NCI-H748 (cell line): ENCODE data around the gene EPB41L5.
"Not testable (repeated sequence)": the region's sequence is repeated elsewhere in the genome, so short reads cannot be mapped to it uniquely, and the experiment has no call there.

Source experiments
- DNase-seq: peaks from one replicate; lab custom pipeline; 2025; ENCODE audit not compliant: unreplicated experiment; lab: John Stamatoyannopoulos, UW

EPB41L5 gene

GRCh38 chr2:120012771-120013596 lies at the start of gene EPB41L5:
Gene EPB41L5, plus strand, starts transcription at chr2:120013077. Its CDS starts 6,008 bp downstream, at chr2:120019085.
- DNase-seq, result peak; percentile 92

GRCh38 chr2:119981896-119982295 lies 31.0 kb upstream of the EPB41L5 start:
- no peak for DNase-seq

DNA sequence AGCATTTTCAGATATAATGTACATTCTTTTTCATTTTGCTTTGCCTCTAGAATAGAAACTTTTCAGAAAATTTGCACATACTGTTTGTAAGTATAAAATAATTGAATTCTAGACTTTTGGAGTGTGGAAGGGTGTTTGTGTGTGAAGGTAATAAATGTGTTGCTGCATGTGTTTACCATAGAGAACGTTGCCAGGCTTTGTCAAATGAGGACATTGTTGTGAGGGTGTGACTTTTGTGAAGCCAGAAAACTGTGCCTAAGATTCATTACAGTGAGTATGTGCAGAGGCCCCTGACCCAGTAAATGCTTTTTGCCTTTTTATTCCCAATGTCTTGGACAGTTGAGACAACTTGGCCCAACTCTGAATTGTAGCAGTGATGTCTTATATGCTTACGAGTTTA lies 30.4 kb upstream of the EPB41L5 start:
- DNase-seq, result no peak

- DNase-seq, result no peak
Observed at GRCh38 chr2:119983108-119983507, 29.8 kb upstream of the EPB41L5 start.

- no peak for DNase-seq
Observed at GRCh38 chr2:119996148-119996547, 16.7 kb upstream of the EPB41L5 start.

- DNase-seq, result not testable (repeated sequence)
Observed at GRCh38 chr2:119996896-119997891, 15.7 kb upstream of the EPB41L5 start.

GRCh38 chr2:120001471-120001870 lies 11.4 kb upstream of the EPB41L5 start:
- DNase-seq, result no peak

DNA sequence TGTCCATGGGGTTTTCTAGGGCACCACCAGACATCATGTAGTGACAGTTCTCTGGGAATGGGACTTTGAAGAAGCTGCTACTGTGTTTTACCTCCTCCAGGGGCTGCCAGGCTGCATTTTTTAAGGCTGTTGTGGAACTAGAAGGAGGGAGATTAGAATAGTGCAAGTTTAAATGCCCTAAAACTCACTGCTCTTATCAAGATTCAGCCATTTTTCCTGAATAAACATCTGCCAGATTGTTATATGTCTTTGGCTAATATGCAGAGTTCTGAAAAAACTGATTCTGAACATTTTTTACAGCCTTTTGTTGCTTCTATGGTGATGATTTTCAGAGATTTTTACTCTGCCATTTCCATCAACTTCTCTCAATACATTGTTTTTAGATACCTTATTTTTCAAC lies 8.6 kb upstream of the EPB41L5 start:
- no peak for DNase-seq

GRCh38 chr2:120005834-120006521 lies 6.9 kb upstream of the EPB41L5 start:
- no peak for DNase-seq

DNA sequence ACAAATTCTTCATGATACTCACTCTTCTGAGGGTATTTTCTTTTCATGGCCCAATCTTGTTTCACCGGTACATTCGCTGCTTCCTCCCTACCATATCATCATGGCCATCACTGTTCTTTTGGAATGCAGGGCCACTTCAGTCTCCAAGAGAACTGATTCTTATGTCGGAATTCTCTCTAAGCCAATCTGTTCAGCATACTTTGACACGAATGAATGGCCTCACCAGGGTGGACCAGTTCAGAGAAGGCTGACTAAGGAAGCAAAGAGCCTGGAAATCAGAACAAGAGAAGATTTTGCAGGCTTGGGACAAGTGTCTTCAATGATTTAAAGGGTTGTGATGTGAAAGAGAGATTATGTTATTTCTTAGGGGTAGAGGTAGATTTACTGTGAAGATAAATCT lies 5.0 kb upstream of the EPB41L5 start:
- DNase-seq, result no peak

GRCh38 chr2:120012363-120012762 lies 514 bp upstream of the EPB41L5 start:
- peak; percentile 35 for DNase-seq

DNA sequence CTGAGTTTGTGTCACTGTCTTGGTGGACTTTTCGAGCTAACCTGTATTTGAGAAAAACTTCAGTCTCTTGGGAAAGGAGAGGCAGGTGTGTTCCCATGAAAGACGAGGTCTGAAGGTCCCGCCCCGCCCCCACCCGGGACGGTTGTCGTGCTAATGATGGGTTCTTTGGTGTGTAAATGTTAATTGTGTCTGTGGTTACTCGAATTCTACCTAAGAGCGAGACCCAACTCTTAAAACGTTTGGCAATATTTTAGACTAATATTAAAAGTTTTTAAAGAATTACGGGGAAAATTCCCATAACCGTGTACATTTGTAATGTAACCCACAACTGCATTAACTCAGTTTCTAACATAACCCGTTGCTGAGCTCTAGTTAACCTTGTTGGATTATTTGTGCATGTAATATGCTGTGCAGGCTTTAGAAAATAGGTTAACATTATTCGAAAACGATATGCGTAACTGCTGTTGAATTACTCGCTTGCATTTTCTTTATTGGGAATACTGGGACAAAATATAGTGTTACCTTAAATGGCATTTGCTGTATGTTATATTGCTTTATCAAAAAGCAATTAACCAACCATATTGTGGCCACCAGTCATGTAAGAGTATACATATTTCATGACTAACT lies 833 bp downstream of the EPB41L5 start:
- peak; percentile 61 for DNase-seq

DNA sequence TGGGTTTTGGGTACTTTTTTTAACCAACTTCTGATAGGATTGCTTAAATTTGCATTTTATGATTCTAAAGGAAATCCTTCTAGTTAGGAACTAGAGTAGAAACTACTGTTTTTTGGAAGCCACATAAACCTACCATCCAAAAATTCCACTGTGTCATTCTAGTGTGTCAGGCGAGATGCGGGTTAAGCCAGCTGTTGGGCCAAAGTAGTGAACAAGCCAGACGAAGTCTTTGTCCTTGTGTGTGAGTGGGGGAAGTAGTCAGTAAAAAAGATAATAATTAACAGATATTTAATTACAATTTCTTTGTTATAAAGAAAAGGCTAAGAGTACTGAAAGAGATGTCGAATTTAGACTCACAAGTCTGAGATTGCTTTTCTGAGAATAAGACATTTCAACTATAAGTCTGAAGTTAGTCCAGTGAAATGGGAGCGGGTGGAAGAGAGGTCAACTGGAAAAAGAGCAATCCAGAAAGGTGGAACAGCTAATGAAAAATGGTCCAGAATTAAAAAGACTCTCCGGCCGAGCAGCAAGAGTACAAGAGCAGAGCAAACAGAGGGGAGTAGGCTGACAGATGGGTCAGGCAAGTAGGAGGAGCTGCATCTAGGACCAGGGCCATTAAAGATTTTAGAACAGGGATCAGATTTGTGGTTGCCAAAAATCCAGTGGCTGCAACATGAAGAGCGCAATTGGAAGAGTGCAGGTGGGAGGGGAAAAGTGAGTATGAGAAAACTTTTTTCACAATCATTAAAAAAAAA lies 1.5 kb downstream of the EPB41L5 start:
- peak; percentile 0 for DNase-seq

GRCh38 chr2:120016800-120017199 lies 3.9 kb downstream of the EPB41L5 start:
- DNase-seq, result no peak

DNA sequence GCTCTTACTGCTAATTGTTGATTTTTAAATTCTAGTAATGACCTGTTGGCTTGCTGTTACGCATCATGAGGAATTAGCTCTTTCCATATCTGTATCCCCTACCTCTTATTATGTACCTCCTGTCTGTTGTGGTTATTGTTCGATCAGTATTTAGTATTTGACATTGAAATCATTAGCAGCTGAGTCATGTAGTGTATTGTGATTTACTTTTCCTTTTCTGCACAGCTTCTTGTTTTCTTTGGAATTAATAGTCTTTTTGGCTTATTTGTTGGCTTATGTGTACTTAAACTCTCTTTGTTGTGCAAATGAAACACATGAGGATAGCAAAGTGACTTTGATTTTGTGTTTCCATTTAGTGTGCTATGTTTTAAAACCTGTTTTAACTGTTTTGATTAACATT lies 4.3 kb downstream of the EPB41L5 start:
- DNase-seq, result no peak

DNA sequence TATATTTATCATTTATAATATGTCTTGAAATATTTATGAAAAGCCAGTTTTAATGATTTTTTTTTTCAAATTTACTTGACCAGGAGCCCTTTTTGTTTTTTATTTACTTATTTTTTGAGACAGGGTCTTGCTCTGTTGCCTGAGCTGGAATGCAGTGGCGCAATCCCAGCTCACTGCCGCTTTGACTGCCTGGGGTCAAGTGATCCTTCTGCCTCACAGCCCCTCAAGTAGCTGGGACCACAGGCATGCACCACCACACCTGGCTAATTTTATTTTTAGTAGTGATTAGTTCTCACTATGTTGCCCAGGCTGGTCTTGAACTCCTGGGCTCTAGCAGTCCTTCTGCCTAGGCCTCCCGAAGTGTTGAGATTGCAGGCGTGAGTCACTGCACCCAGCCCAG lies 5.7 kb downstream of the EPB41L5 start:
- no peak for DNase-seq

- DNase-seq, result no peak
Observed at GRCh38 chr2:120020554-120020953, 7.7 kb downstream of the EPB41L5 start.

- not testable (repeated sequence) for DNase-seq
Observed at GRCh38 chr2:120022505-120022904, 9.6 kb downstream of the EPB41L5 start.

DNA sequence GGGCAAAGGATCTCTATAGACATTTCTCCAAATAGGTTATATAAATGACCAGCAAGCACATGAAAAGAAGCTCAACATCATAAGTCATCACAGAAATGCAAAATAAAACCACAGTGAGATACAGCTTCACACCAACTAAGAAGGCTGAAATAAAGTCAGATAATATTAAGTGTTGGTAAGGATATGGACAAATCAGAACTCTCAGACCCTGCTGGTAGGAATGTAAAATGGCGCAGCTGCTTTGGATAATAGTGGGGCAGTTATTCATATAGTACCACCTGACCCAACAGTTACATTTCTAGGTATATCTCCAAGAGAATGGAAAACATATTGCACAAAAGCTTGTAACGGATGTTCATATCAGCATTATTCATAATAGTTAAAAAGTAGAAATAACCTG lies 14.0 kb downstream of the EPB41L5 start:
- DNase-seq, result no peak

GRCh38 chr2:120028795-120029194 lies 15.9 kb downstream of the EPB41L5 start:
- no peak for DNase-seq
